ENCODE data around the gene MYO10.

DNA sequence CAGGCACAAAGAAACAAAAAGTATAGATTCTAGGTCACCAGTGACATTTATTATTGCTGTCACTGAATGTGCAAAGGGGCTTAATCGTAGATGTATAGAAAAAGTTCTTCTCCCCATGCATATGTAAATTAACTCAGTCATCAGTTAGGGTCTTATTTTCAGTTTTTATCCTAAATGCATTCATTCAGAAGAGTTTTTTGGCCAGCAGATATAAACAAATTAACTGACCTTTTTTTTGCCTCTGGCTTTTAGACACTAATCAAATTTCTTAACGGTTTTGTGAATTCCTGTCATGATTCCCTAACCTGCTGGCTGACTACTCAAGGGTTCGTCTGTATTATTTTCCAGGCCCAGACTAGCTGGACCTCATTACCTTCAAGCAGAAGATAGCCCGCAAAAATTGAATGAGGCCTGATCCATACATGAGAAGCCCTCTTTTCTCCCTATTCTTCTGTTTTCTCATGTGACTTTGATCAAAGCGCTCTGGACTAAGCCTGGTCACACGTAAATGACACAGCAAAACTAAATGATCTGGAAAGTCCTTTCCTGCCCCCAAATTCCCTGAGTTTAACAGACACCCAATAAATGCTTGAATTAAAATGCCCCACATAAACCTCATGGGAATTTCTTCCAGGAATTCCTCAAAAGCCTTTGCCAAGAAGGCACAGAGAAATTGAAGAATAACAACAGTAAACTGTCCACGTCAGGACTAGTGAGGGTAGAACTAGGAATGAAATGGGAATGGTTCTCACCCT lies 83.7 kb downstream of the MYO10 start:
- TF ChIP-seq, protein P1, sequence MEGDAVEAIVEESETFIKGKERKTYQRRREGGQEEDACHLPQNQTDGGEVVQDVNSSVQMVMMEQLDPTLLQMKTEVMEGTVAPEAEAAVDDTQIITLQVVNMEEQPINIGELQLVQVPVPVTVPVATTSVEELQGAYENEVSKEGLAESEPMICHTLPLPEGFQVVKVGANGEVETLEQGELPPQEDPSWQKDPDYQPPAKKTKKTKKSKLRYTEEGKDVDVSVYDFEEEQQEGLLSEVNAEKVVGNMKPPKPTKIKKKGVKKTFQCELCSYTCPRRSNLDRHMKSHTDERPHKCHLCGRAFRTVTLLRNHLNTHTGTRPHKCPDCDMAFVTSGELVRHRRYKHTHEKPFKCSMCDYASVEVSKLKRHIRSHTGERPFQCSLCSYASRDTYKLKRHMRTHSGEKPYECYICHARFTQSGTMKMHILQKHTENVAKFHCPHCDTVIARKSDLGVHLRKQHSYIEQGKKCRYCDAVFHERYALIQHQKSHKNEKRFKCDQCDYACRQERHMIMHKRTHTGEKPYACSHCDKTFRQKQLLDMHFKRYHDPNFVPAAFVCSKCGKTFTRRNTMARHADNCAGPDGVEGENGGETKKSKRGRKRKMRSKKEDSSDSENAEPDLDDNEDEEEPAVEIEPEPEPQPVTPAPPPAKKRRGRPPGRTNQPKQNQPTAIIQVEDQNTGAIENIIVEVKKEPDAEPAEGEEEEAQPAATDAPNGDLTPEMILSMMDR (IDR thresholded peaks at IDR 0.05; ENCODE audit: low read depth, low read length) = no peak
- TF ChIP-seq EZH2phosphoT487 (IDR thresholded peaks at IDR 0.05; ENCODE audit: low read depth) = no peak

Data from OCI-LY3 (cell line).